K562 (cell line): ENCODE measurements around the gene DGKZ. TPM values are rescaled to one million over a fixed set of nuclear protein-coding genes. Genes with fewer than 3 reads are reported as not detected.

ENCODE experiments used
- ATF2 ChIP-seq: sonication (generic); formaldehyde crosslinking; IDR thresholded peaks from 2 replicates; pipeline ENCODE4 v1.8.1; 2022; ENCODE audit warnings: missing genetic modification reagents
- ATF6 ChIP-seq: sonication (generic); formaldehyde crosslinking; IDR thresholded peaks from 2 replicates; pipeline ENCODE4 v1.4.0; 2020; ENCODE audit warnings: mild to moderate bottlenecking, missing genetic modification reagents
- CTBP1 ChIP-seq: fragments of 450-650 bp; IDR thresholded peaks from 2 replicates; pipeline ENCODE4 v1.6.1; 2016; ENCODE audit warnings: borderline replicate concordance
- DEAF1 ChIP-seq: fragments of 450-650 bp; formaldehyde crosslinking; IDR thresholded peaks from 2 replicates; pipeline ENCODE4 v1.4.0; 2020; ENCODE audit warnings: mild to moderate bottlenecking, moderate library complexity
- HNRNPLL ChIP-seq: fragments of 200-400 bp; formaldehyde crosslinking; IDR thresholded peaks from 2 replicates; pipeline ENCODE4 v1.6.1; 2017; ENCODE audit warnings: low read length, low read depth, mild to moderate bottlenecking; ENCODE audit not compliant: poor library complexity, severe bottlenecking
- KDM1A ChIP-seq, 2 experiments: fragments of 450-650 bp; IDR thresholded peaks; 2 replicates each; pipeline ENCODE4 v1.6.1; 2016; ENCODE audit warnings: mild to moderate bottlenecking in 2 of 2
- REST ChIP-seq, 2 experiments: fragments of 450-650 bp; formaldehyde crosslinking in 1 of 2; IDR thresholded peaks; 2 replicates each; pipeline versions ENCODE4 v1.4.0 to v1.6.1; 2014 to 2020; ENCODE audit warnings: mild to moderate bottlenecking in 2 of 2, borderline replicate concordance in 1 of 2, low read depth in 1 of 2
- ZBTB2 ChIP-seq: fragments of 450-650 bp; IDR thresholded peaks from 2 replicates; pipeline ENCODE4 v1.6.1; 2016; ENCODE audit warnings: antibody characterized with exemption
- ZNF584 ChIP-seq: fragments of 200-800 bp; sonication (Bioruptor generic); IDR thresholded peaks from 2 replicates; pipeline ENCODE4 v1.6.1; 2016; ENCODE audit warnings: low read depth, mild to moderate bottlenecking, missing genetic modification characterization, missing compliant biosample characterization
- polyA plus RNA-seq, 8 experiments: library from polyadenylated mRNA; depleted of rRNA in 4 of 8; stranded (reverse) in 5 of 8; unstranded in 3 of 8; fragments of >200 nt; fragmentation: Nextera tagmentation in 2 of 8; fragmentation: Illumina TruSeq in 1 of 8; extraction: Ambion mirVana in 2 of 8; extraction: Trizol in 1 of 8; gene quantifications; 2 replicates each; pipeline versions ENCODE4 v1.2.1 to v1.2.3, GENCODE V29; 2011 to 2014; ENCODE audit warnings: inconsistent platforms in 1 of 8, missing spikeins in 1 of 8
- total RNA-seq, 7 experiments: library from RNA; depleted of rRNA in 6 of 7; stranded (reverse); fragments of >200 nt in 6 of 7; fragmentation: Illumina TruSeq in 2 of 7; extraction: Trizol in 2 of 7; gene quantifications; 2 replicates each; pipeline versions ENCODE4 v1.2.1 to v1.2.3, GENCODE V29; 2011 to 2021; ENCODE audit warnings: low replicate concordance in 1 of 7

DGKZ gene
- total and polyA plus RNA-seq, 9 of the 15 experiments (the other 6 are each of a cell fraction or from before 2014, with no cell fraction given): 0.51 to 100 (median 44.2) TPM

- TF ChIP-seq REST (IDR thresholded peaks at IDR 0.05; ENCODE audit: borderline replicate concordance): peak; percentile 68
- TF ChIP-seq REST (CRISPR knock-in tag; IDR thresholded peaks at IDR 0.05; ENCODE audit: low read depth): peak; percentile 61; the same call in 1 of the 2 replicates
- TF ChIP-seq ATF2: no peak
- TF ChIP-seq ATF6 (CRISPR knock-in tag): 0 out of 2 replicates have a peak, but pooled peaks have one; percentile 62
- no peak for TF ChIP-seq ZNF584
- TF ChIP-seq DEAF1 (CRISPR knock-in tag): peak; percentile 51
- peak; percentile 46; the same call in 1 of the 2 replicates for TF ChIP-seq CTBP1
- TF ChIP-seq HNRNPLL: no peak
- TF ChIP-seq KDM1A (IDR thresholded peaks at IDR 0.05): no peak
- peak; percentile 32; the same call in 1 of the 2 replicates for TF ChIP-seq ZBTB2
These were observed 42.4 kb downstream of the DGKZ start (continued) for GRCh38 chr11:46389450-46390330.
